Vagina (tissue), 2 donors: ENCODE data around the gene MICALL1. TPM values are rescaled to one million over a fixed set of nuclear protein-coding genes. Genes with fewer than 3 reads are reported as not detected.
A peak's percentile ranks its signal among the peaks of the same experiment; 100 is the strongest.

Experiments used
- DNase-seq, 2 donors: peaks; one replicate each; pipeline ENCODE4 v3.0.0-alpha.2; 2017; ENCODE audit errors: extremely low spot score in 2 of 2
- H3K27ac ChIP-seq: fragments of 200-600 bp; sonication (generic); one replicate; pipeline ENCODE4 v1.5.1; 2019
- H3K27me3 ChIP-seq: fragments of 200-600 bp; sonication (generic); one replicate; pipeline ENCODE4 v1.5.1; 2019
- H3K36me3 ChIP-seq, 2 donors: fragments of 200-600 bp; sonication (generic); one replicate each; pipeline ENCODE4 v1.5.1; 2017 to 2019
- H3K4me1 ChIP-seq: fragments of 200-600 bp; sonication (generic); one replicate; pipeline ENCODE4 v1.5.1; 2019
- H3K4me3 ChIP-seq, 2 donors: fragments of 200-600 bp; sonication (generic); 1 replicate in 1 of 2; 2 replicates in 1 of 2; pipeline ENCODE4 v1.5.1; 2016 to 2019
- H3K9me3 ChIP-seq: fragments of 200-600 bp; sonication (generic); one replicate; pipeline ENCODE4 v1.5.1; 2019
- CTCF ChIP-seq, 3 experiments: fragments of 450-650 bp in 2 of 3; fragments of 200-600 bp in 1 of 3; sonication (generic) in 1 of 3; IDR thresholded peaks; one replicate each; pipeline ENCODE4 v1.5.1; 2017 to 2019; ENCODE audit warnings: antibody characterized with exemption in 3 of 3, mild to moderate bottlenecking in 2 of 3, moderate library complexity in 2 of 3
- POLR2A ChIP-seq, 2 donors: fragments of 450-650 bp; IDR thresholded peaks; one replicate each; pipeline ENCODE4 v1.6.1; 2017; ENCODE audit warnings: antibody characterized with exemption in 2 of 2, mild to moderate bottlenecking in 2 of 2, moderate library complexity in 2 of 2
- POLR2AphosphoS5 ChIP-seq, 2 donors: sonication (generic); formaldehyde crosslinking; IDR thresholded peaks; one replicate each; pipeline ENCODE4 v1.9.0; 2017; ENCODE audit warnings: antibody characterized with exemption in 2 of 2, mild to moderate bottlenecking in 2 of 2, low read depth in 1 of 2; ENCODE audit not compliant: insufficient read depth in 1 of 2
- intact Hi-C: fragments of 100-400 bp; cut with DNase I; formaldehyde crosslinking; loops from one replicate; pipeline ENCODE4 v1.15.1; 2023
- total RNA-seq: library from RNA; depleted of rRNA; stranded (reverse); fragments of >200 nt; gene quantifications from one replicate; pipeline ENCODE4 v1.2.3, GENCODE V29; 2016

MICALL1 gene
- total RNA-seq, 1 donor from 2014 or later, result 112 TPM

GRCh38 chr22:37933711-37934376, 27.7 kb downstream of the MICALL1 start:
- Histone ChIP-seq H3K9me3 (no peaks in the 10 kb centered on the region), H3K27me3 (no peaks in the 10 kb centered on the region), H3K36me3 (peaks cover 0 to 65% of the 10 kb centered on the region in 2 donors), H3K4me3 (no peak overlapping the region), H3K27ac (peak overlapping the region; percentile 80), H3K4me1 (peaks cover 41% of the 10 kb centered on the region)
- DNase-seq, result no peak
- intact Hi-C loops, result loop anchor here (10.0 kb wide), 1 partner anchor 49 kb away; no protein-coding TSS in a partner anchor
- TF ChIP-seq POLR2A (IDR thresholded peaks at IDR 0.05) (no peak), CTCF (IDR thresholded peaks at IDR 0.05) (peak; percentile 86 to 98 (median 97)), POLR2AphosphoS5 (IDR thresholded peaks at IDR 0.05; ENCODE audit: insufficient read depth in 1 of 2, low read depth in 1 of 2) (peak; percentile 80 to 82)

- Histone ChIP-seq H3K27me3 (no peaks in the 10 kb centered on the region), H3K27ac (no peak overlapping the region), H3K9me3 (no peaks in the 10 kb centered on the region), H3K4me3 (no peak overlapping the region), H3K36me3 (peaks cover 0 to 52% of the 10 kb centered on the region in 2 donors), H3K4me1 (no peaks in the 10 kb centered on the region)
- TF ChIP-seq CTCF (IDR thresholded peaks at IDR 0.05) (no peak), POLR2A (IDR thresholded peaks at IDR 0.05) (no peak), POLR2AphosphoS5 (IDR thresholded peaks at IDR 0.05; ENCODE audit: insufficient read depth in 1 of 2, low read depth in 1 of 2) (no peak)
- DNase-seq, result no peak
- intact Hi-C loops, result no loop called here
These were observed 34.7 kb downstream of the MICALL1 start for GRCh38 chr22:37940698-37941376.

- intact Hi-C loops, result no loop called here
- H3K27ac ChIP-seq, result no peak overlapping the region
- H3K4me3 ChIP-seq, result no peak overlapping the region
- H3K4me1 ChIP-seq, result no peaks in the 10 kb centered on the region
- H3K36me3 ChIP-seq, result peaks cover 0 to 39% of the 10 kb centered on the region in 2 donors
- TF ChIP-seq CTCF (IDR thresholded peaks at IDR 0.05) (no peak), POLR2AphosphoS5 (IDR thresholded peaks at IDR 0.05; ENCODE audit: insufficient read depth in 1 of 2, low read depth in 1 of 2) (peak in 1 of 2 donors; percentile 9)
- no peak for DNase-seq
- no peaks in the 10 kb centered on the region for H3K27me3 ChIP-seq
- H3K9me3 ChIP-seq, result no peaks in the 10 kb centered on the region
These were observed 36.0 kb downstream of the MICALL1 start for GRCh38 chr22:37942133-37942532.

- Histone ChIP-seq H3K36me3 (peaks cover 0 to 32% of the 10 kb centered on the region in 2 donors), H3K4me3 (no peak overlapping the region), H3K27me3 (no peaks in the 10 kb centered on the region), H3K27ac (no peak overlapping the region), H3K9me3 (no peaks in the 10 kb centered on the region), H3K4me1 (no peaks in the 10 kb centered on the region)
- intact Hi-C loops, result no loop called here
- no peak for DNase-seq
- TF ChIP-seq CTCF (IDR thresholded peaks at IDR 0.05), result no peak
- no peak for TF ChIP-seq POLR2A (IDR thresholded peaks at IDR 0.05)
- TF ChIP-seq POLR2AphosphoS5 (IDR thresholded peaks at IDR 0.05; ENCODE audit: insufficient read depth in 1 of 2, low read depth in 1 of 2), result no peak
These were observed 37.2 kb downstream of the MICALL1 start for GRCh38 chr22:37943136-37943824.
